22Rv1 (cell line): Measurements from ENCODE around the gene IL32.

ENCODE experiments used
- H3K27ac ChIP-seq: fragments of 450-650 bp; 2 replicates; pipeline ENCODE4 v1.5.1; 2017
- ZFX ChIP-seq: fragments of 450-650 bp; IDR thresholded peaks from 2 replicates; pipeline ENCODE4 v1.6.1; 2017; ENCODE audit warnings: antibody characterized with exemption, borderline replicate concordance
- TF ChIP-seq, protein P1 (sequence below): fragments of 450-650 bp; IDR thresholded peaks from 2 replicates; pipeline ENCODE4 v1.5.1; 2017; ENCODE audit warnings: mild to moderate bottlenecking

IL32 gene

GRCh38 chr16:3118204-3118790, 52.9 kb downstream of the IL32 start:
- no peak overlapping the region for H3K27ac ChIP-seq
- TF ChIP-seq, protein P1, sequence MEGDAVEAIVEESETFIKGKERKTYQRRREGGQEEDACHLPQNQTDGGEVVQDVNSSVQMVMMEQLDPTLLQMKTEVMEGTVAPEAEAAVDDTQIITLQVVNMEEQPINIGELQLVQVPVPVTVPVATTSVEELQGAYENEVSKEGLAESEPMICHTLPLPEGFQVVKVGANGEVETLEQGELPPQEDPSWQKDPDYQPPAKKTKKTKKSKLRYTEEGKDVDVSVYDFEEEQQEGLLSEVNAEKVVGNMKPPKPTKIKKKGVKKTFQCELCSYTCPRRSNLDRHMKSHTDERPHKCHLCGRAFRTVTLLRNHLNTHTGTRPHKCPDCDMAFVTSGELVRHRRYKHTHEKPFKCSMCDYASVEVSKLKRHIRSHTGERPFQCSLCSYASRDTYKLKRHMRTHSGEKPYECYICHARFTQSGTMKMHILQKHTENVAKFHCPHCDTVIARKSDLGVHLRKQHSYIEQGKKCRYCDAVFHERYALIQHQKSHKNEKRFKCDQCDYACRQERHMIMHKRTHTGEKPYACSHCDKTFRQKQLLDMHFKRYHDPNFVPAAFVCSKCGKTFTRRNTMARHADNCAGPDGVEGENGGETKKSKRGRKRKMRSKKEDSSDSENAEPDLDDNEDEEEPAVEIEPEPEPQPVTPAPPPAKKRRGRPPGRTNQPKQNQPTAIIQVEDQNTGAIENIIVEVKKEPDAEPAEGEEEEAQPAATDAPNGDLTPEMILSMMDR: no peak
- TF ChIP-seq ZFX: no peak

DNA sequence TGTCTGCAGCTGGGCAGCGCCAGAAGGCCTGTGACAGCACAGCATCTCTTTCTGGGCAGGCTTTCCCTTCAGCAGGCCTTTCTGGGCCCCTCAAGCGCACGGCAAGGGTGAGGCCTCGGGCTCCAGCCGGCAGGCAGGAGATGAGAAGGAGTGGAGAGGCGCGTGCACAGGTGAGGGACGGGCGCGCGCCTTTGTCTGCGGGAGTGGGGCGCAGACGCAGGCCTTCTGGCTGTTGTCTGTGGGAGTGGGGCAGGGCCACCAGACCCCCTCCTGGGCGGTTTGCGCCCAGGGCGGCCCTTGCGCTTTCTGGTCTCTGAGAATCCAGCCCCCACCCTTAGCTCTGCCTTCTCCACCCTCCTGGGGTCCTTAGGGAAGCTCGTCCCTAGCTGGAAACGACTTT, 53.4 kb downstream of the IL32 start:
- no peak for TF ChIP-seq ZFX
- TF ChIP-seq, protein P1: no peak
- no peak overlapping the region for H3K27ac ChIP-seq
